Hepatocyte (in vitro differentiated cells): Measurements from ENCODE around the gene BUD31.

Experiments
- CTCF ChIP-seq: fragments of 200-600 bp; sonication (generic); IDR thresholded peaks from 2 replicates; pipeline ENCODE4 v1.5.1; 2016; ENCODE audit warnings: antibody characterized with exemption, mild to moderate bottlenecking; ENCODE audit not compliant: poor library complexity
- EZH2phosphoT487 ChIP-seq: fragments of 200-600 bp; sonication (generic); IDR thresholded peaks from one replicate; pipeline ENCODE4 v1.6.1; 2018; ENCODE audit warnings: antibody characterized with exemption, mild to moderate bottlenecking, low read depth, moderate library complexity; ENCODE audit not compliant: unreplicated experiment, severe bottlenecking

DNA sequence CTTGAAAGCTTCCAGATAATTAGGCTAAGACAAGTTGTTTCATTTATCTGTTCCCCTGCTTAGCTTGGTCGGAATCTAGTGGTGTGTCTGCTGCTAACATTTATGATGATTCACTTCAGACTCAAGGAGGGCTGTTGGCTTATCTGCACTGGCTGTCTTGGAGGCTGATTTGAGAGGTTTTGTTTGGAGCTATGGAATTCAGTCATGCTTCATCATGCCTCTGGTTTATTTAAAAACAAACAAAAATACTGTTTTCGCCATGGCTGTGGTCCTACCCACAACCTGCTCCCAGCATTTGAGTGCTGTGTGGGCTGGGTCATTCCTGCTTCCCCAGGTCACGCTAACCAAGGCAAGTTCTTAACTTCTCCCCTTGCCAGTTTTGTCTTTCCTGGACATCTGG is 46.0 kb upstream of the BUD31 start:
- TF ChIP-seq CTCF (no peak), EZH2phosphoT487 (no peak)
